ENCODE measurements around the gene MAP2K1. TPM values are rescaled to one million over a fixed set of nuclear protein-coding genes. Genes with fewer than 3 reads are reported as not detected.

Gene MAP2K1

DNA sequence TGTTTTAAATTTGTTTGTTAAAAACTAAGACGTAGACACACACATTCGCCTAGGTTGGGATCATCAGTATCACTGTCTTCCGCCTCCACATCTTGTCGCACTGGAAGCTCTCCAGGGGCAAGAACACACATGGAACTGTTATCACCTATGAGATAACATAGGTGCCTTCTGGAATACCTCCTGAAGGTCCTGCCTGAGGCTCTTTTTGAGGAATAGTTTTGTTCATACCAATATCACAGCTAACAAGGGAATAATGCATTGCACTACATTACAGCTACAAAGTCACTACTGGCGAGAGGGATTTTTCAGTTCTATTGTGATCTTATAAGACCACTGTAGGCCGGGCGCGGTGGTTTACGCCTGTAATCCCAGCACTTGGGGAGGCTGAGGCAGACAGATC lies 148.3 kb downstream of the MAP2K1 start:
- Histone ChIP-seq H2AFZ (ENCODE audit: low read length) (no peak overlapping the region), H3K9me3 (replicated peaks in 1 of 2; ENCODE audit: control insufficient read depth in 2 of 2, insufficient read depth in 1 of 2, low read depth in 1 of 2, low read length in 2 of 2) (no peaks in the 10 kb centered on the region), H3K79me1 (ENCODE audit: low read depth, low read length) (no peaks in the 10 kb centered on the region), H3K4me3 (ENCODE audit: low read length in 2 of 2) (no peak overlapping the region), H3K14ac (ENCODE audit: low read length) (no peak overlapping the region), H4K8ac (ENCODE audit: low read depth, low read length) (no peak overlapping the region), H3K27me3 (ENCODE audit: control insufficient read depth in 3 of 3, insufficient read depth in 3 of 3, low read depth in 1 of 3, low read length in 3 of 3) (no peaks in the 10 kb centered on the region), H2BK12ac (ENCODE audit: low read length) (no peak overlapping the region), H3K9ac (ENCODE audit: low read depth, low read length, poor library complexity) (no peak overlapping the region), H3K4me1 (ENCODE audit: control insufficient read depth in 2 of 2, insufficient read depth in 1 of 2, low read depth in 1 of 2, low read length in 2 of 2) (no peaks in the 10 kb centered on the region), H2BK120ac (ENCODE audit: low read depth, low read length) (no peak overlapping the region), H3K23ac (ENCODE audit: low read depth, low read length, poor library complexity) (no peak overlapping the region), H2BK5ac (ENCODE audit: low read length) (no peak overlapping the region), H3K18ac (ENCODE audit: low read length) (no peak overlapping the region), H3K36me3 (replicated peaks in 1 of 2; ENCODE audit: control insufficient read depth in 2 of 2, insufficient read depth in 2 of 2, low read length in 2 of 2) (peaks cover 4 to 91% of the 10 kb centered on the region in 2 donors), H2AK5ac (ENCODE audit: low read depth, low read length) (no peak overlapping the region), H3K27ac (replicated peaks; ENCODE audit: low read length) (no peak overlapping the region), H3K4ac (ENCODE audit: low read length) (no peak overlapping the region), H3K4me2 (ENCODE audit: insufficient read depth, low read length, poor library complexity, severe bottlenecking) (no peak overlapping the region), H4K91ac (ENCODE audit: low read depth, low read length, poor library complexity) (no peak overlapping the region), H2BK15ac (ENCODE audit: low read length) (no peak overlapping the region)
- WGBS, 2 donors (ENCODE audit: extremely low coverage in 2 of 2, insufficient read length in 2 of 2, insufficient replicate concordance in 1 of 2) = no CpG with 5 or more reads among the region's 9 CpGs
- no peak for DNase-seq (ENCODE audit: low spot score)

Small RNA genes within 50 kb of the gene (small RNA-seq; reads per million reads assigned to genes)
- gene ATP5MFP6 (ENCODE audit: insufficient read depth) = not detected
- gene MIR4512 (ENCODE audit: insufficient read depth) = 1.2 reads per million
- gene RF00019 (ENCODE audit: insufficient read depth) = not detected
- not detected for gene RF01159 (ENCODE audit: insufficient read depth)
- gene SCARNA14 (ENCODE audit: insufficient read depth) = 57.2 reads per million, percentile 94 among the genes with 10 or more reads in this experiment
- not detected for gene SNORD16 (ENCODE audit: insufficient read depth)
- gene SNORD18A (ENCODE audit: insufficient read depth) = not detected
- not detected for gene SNORD18B (ENCODE audit: insufficient read depth)
- not detected for gene SNORD18C (ENCODE audit: insufficient read depth)

Data from neuronal stem cell (in vitro differentiated cells).